Prostate gland (tissue), 2 donors: Measurements from ENCODE around the gene TTN. TPM values are rescaled to one million over a fixed set of nuclear protein-coding genes. Genes with fewer than 3 reads are reported as not detected.

Experiments used
- DNase-seq: peaks from one replicate; pipeline ENCODE4 v3.0.0-alpha.2; 2019; ENCODE audit warnings: low spot score
- H3K27ac ChIP-seq, 2 donors: fragments of 200-600 bp; sonication (generic); 2 replicates each; pipeline ENCODE4 v1.5.1; 2017 to 2019
- H3K27me3 ChIP-seq: fragments of 200-600 bp; sonication (generic); replicated peaks from 2 replicates; pipeline ENCODE4 v1.5.1; 2019; ENCODE audit not compliant: insufficient read depth
- H3K36me3 ChIP-seq, 2 donors: fragments of 200-600 bp; sonication (generic); 1 replicate in 1 of 2; 2 replicates in 1 of 2; pipeline versions ENCODE4 v1.5.1 to v1.8.1; 2017 to 2019
- H3K4me1 ChIP-seq: fragments of 200-600 bp; sonication (generic); replicated peaks from 2 replicates; pipeline ENCODE4 v1.5.1; 2019
- H3K4me3 ChIP-seq, 2 donors: fragments of 200-600 bp; sonication (generic); 2 replicates each; pipeline ENCODE4 v1.5.1; 2017 to 2019
- H3K9me3 ChIP-seq: fragments of 200-600 bp; sonication (generic); 2 replicates; pipeline ENCODE4 v1.5.1; 2017
- POLR2A ChIP-seq: fragments of 450-650 bp; IDR thresholded peaks from one replicate; pipeline ENCODE4 v1.6.1; 2016; ENCODE audit warnings: antibody characterized with exemption, mild to moderate bottlenecking
- POLR2AphosphoS5 ChIP-seq: sonication (generic); formaldehyde crosslinking; IDR thresholded peaks from one replicate; pipeline ENCODE4 v1.6.1; 2017; ENCODE audit warnings: antibody characterized with exemption
- WGBS: methylation state at CpG from one replicate; pipeline ENCODE4 v1.1.5; 2018; 5-methylcytosine and 5-hydroxymethylcytosine counted together
- intact Hi-C: fragments of 100-400 bp; cut with DNase I; formaldehyde crosslinking; loops from one replicate; pipeline ENCODE4 v1.14.2; 2022
- total RNA-seq, 2 donors: library from RNA; depleted of rRNA; stranded (reverse); fragments of >200 nt; gene quantifications; one replicate each; pipeline ENCODE4 v1.1.0, GENCODE V29; 2016
- TF ChIP-seq, protein P1 (sequence below), 4 experiments: fragments of 200-600 bp in 2 of 4; fragments of 450-650 bp in 2 of 4; sonication (generic) in 2 of 4; IDR thresholded peaks; 1 replicate in 3 of 4; 2 replicates in 1 of 4; pipeline ENCODE4 v1.5.1; 2016 to 2019; ENCODE audit warnings: antibody characterized with exemption in 4 of 4, mild to moderate bottlenecking in 2 of 4, moderate library complexity in 2 of 4

The TTN gene
- total RNA-seq, 2 donors from 2014 or later = 10.3 to 36.8 TPM

DNA sequence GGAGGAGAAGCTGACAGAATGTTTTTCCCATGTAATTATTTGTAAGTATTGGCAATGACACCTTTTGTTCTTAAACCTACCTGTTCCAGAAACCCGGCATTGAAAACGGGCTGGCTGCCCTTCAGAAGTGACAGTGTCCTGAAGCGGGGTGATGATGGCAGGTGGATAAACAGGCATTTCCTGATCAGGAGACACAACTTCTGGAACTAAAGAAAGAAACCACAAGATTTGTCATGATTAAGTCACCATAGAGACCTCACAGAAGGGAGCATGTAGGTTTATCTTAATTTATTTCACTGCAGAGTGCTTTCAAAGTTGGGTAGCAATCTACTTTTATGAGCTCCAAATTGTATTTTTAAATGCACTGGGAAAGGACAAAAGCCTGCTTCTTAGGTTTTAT is 43.1 kb downstream of the TTN start:
- Histone ChIP-seq H3K4me3 (no peak overlapping the region), H3K9me3 (no peaks in the 10 kb centered on the region), H3K27me3 (no peaks in the 10 kb centered on the region), H3K27ac (no peak overlapping the region), H3K36me3 (no peaks in the 10 kb centered on the region), H3K4me1 (no peaks in the 10 kb centered on the region)
- DNase-seq = no peak
- TF ChIP-seq, protein P1, sequence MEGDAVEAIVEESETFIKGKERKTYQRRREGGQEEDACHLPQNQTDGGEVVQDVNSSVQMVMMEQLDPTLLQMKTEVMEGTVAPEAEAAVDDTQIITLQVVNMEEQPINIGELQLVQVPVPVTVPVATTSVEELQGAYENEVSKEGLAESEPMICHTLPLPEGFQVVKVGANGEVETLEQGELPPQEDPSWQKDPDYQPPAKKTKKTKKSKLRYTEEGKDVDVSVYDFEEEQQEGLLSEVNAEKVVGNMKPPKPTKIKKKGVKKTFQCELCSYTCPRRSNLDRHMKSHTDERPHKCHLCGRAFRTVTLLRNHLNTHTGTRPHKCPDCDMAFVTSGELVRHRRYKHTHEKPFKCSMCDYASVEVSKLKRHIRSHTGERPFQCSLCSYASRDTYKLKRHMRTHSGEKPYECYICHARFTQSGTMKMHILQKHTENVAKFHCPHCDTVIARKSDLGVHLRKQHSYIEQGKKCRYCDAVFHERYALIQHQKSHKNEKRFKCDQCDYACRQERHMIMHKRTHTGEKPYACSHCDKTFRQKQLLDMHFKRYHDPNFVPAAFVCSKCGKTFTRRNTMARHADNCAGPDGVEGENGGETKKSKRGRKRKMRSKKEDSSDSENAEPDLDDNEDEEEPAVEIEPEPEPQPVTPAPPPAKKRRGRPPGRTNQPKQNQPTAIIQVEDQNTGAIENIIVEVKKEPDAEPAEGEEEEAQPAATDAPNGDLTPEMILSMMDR (IDR thresholded peaks at IDR 0.05) = no peak
- no peak for TF ChIP-seq POLR2A
- TF ChIP-seq POLR2AphosphoS5 = no peak
- 43% methylated on average over 3 of the region's 3 CpGs for WGBS
- intact Hi-C loops = no loop called here

DNA sequence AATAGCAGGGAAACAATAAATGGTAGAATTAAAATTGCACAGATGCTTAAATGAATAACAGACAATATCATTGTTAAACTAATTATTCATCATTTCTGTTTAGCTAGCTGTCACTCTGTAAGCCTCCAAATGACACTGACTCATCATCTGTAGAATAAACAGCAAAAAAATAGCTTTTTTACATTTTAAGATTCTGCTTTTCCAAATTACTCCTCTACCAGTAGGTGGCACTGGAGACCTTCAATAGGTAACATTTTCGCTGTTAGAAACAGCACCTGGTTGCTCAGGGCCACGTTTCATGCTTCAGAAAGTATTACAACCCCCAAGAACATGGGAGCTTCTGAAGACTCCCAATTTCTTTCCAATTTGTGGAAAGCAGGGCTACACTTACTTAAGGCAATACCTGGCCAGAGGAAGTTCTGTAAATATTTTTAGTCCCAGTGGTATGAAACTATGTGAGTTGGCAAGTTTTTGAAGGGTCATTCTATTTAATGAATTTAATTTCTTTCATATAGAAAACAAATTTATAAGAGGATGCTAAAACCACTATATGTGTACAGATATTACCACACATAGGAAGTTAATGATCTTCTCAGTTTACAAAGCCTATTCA is 45.4 kb downstream of the TTN start:
- intact Hi-C loops = no loop called here
- TF ChIP-seq POLR2AphosphoS5 (no peak), POLR2A (no peak)
- TF ChIP-seq, protein P1 (IDR thresholded peaks at IDR 0.05) = peak; percentile 32 to 63 (median 53)
- no peaks in the 10 kb centered on the region for H3K27me3 ChIP-seq
- 2% methylated on average over 2 of the region's 2 CpGs for WGBS
- H3K4me3 ChIP-seq = no peak overlapping the region
- no peak for DNase-seq
- H3K27ac ChIP-seq = no peak overlapping the region
- no peaks in the 10 kb centered on the region for H3K36me3 ChIP-seq
- H3K4me1 ChIP-seq = no peaks in the 10 kb centered on the region
- no peaks in the 10 kb centered on the region for H3K9me3 ChIP-seq

DNA sequence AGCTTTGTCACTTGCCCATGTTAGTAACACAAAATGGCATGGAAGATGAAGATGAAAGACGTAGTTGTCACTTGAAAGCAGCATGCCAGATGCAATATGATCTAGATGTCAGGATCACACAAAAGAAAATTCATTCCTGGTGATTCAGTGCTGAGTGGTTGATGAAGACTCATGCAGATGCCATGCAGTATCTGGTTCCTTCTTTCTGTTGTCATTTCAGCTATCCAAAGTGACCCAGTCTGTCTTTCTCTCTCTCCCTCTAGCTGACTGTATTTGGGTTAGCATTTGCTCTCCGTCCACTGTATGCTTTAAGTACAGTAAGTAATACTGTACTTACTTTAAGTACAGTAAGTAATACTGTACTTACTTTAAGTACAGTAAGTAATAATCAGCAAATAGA is 50.4 kb downstream of the TTN start:
- H3K36me3 ChIP-seq = no peaks in the 10 kb centered on the region
- no peak for DNase-seq
- intact Hi-C loops = no loop called here
- TF ChIP-seq POLR2A = no peak
- no peak for TF ChIP-seq POLR2AphosphoS5
- TF ChIP-seq, protein P1 (IDR thresholded peaks at IDR 0.05) = no peak
- no peaks in the 10 kb centered on the region for H3K4me1 ChIP-seq
- no peaks in the 10 kb centered on the region for H3K27me3 ChIP-seq
- 93% methylated on average over 2 of the region's 2 CpGs for WGBS
- no peaks in the 10 kb centered on the region for H3K9me3 ChIP-seq
- H3K4me3 ChIP-seq = no peak overlapping the region
- H3K27ac ChIP-seq = no peak overlapping the region

DNA sequence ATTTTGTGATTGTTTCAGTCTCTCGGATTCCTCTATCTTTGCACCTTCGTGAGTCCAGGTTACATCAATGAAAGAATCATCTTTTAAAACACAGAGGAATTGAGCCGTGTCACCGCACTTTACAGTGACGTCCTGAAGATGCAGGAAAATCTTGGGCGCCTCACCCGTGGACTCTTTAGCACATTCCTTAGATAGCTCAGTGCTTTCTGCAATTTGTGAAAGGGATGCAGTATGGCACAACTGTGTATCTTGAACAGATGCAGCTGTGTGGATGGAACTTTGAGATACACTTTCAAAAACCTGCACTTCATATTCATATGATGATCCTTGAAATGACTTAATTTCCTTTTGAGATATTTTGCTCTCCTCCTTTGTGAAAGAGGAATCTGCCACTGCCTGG is 50.9 kb downstream of the TTN start:
- Histone ChIP-seq H3K27ac (no peak overlapping the region), H3K36me3 (no peaks in the 10 kb centered on the region), H3K9me3 (no peaks in the 10 kb centered on the region), H3K4me1 (no peaks in the 10 kb centered on the region), H3K4me3 (no peak overlapping the region), H3K27me3 (no peaks in the 10 kb centered on the region)
- TF ChIP-seq, protein P1 (IDR thresholded peaks at IDR 0.05) = no peak
- TF ChIP-seq POLR2A (no peak), POLR2AphosphoS5 (no peak)
- intact Hi-C loops = no loop called here
- no peak for DNase-seq
- WGBS = 93% methylated on average over 7 of the region's 7 CpGs

DNA sequence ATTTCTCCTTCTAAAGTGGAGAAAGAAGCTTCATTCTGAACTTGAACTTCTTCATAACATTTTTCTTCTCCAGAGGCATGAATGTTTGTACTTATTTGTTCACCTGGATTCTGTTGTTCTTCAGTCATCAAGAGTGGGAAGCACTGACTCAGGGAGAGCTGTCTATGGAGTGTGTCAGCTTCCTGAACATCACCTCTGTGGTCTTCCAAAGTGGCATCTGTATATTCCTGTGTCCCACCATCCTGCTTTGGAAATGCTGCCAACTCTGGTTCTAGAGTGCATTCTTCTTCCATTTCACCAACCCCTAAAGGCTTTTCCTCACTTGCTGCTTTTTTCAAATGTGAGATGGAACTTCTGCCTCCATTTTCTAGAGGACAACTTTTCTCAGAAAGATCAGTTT is 59.5 kb downstream of the TTN start:
- Histone ChIP-seq H3K27ac (no peak overlapping the region), H3K27me3 (no peaks in the 10 kb centered on the region), H3K9me3 (no peaks in the 10 kb centered on the region), H3K4me3 (no peak overlapping the region), H3K36me3 (no peaks in the 10 kb centered on the region), H3K4me1 (no peaks in the 10 kb centered on the region)
- no peak for DNase-seq
- TF ChIP-seq POLR2AphosphoS5 = no peak
- TF ChIP-seq POLR2A = no peak
- TF ChIP-seq, protein P1 (IDR thresholded peaks at IDR 0.05) = no peak
- intact Hi-C loops = no loop called here
